Measurements from ENCODE around the gene HTATIP2.

The HTATIP2 gene

DNA sequence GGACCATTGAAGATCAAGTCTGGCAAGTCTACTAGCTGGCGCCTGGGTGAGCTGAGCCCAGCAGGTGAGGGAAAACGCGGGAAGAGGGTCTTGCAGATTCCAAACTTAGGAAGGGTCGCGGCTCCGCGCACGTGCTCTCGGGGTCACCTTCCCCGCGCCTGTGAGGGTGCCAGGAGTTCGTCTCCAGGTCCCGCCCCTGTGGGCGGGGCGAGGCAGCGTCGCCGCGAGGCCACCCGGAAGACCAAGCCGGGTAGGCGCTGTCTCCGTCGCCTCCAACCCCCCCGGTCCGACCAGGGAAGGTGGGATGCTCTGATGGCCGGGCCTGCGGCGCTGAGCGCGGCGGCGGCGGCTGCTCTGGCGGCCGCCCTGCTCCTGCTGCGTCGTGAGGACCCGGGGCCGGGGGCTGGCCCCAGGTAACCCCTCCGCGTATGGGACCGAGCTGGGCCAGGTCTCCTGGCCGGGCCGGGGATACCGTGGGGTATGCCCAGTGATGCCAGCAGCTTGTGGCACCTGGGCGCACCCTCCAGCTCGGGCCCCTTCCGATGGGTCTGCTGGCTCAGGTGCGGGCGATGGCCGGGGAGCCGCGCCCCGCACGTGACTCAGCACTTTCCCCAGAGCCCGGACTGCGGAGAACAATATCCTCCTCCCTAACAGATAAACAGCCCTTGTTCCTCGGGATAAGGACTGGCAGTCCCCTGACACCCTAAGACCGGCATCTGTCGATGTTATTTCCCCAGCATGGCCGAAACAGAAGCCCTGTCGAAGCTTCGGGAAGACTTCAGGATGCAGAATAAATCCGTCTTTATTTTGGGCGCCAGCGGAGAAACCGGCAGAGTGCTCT is at the start of gene HTATIP2:
HTATIP2 (plus strand) TSS at position 215 of the 841 bp plus-strand sequence; CDS start at position 739, 524 bp downstream.
- H3K4me1 ChIP-seq (ENCODE audit: control insufficient read depth, insufficient read depth, low read length): no peaks in the 10 kb centered on the region

DNA sequence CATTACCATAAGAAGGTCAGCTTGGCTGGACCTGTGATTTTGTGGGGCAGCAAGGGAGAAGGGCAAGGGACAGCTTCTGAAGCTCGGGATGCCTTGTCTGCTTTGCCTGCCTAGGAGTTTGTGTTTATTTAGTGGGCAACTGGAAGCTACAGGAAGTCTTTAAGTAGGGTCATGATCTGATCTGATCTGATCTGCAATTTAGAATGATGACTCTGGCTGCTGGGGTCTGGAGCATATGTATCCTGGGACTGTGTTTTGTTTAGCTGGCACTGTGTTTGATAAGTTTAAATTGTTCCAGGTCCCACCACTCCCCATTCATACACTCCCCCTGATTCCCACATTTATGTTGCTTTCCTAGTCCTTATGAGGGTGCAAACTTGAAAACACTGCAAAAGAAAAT is 47.7 kb upstream of the HTATIP2 start:
- no peaks in the 10 kb centered on the region for H3K27me3 ChIP-seq (ENCODE audit: control insufficient read depth, insufficient read depth, low read length)
- no peak overlapping the region for H3K27ac ChIP-seq (ENCODE audit: low read depth, low read length)

More for the DNA sequence above, at the start of gene HTATIP2:
- Histone ChIP-seq H3K27me3 (ENCODE audit: control insufficient read depth, insufficient read depth, low read length) (no peaks in the 10 kb centered on the region), H3K4me3 (ENCODE audit: low read length) (peak within 1 kb of the TSS; percentile 81), H3K36me3 (ENCODE audit: control insufficient read depth, insufficient read depth, low read length) (no peaks in the 10 kb centered on the region), H3K27ac (ENCODE audit: low read depth, low read length) (peak within 1 kb of the TSS; percentile 42), H3K9ac (ENCODE audit: low read length) (peak within 1 kb of the TSS; percentile 57)

DNA sequence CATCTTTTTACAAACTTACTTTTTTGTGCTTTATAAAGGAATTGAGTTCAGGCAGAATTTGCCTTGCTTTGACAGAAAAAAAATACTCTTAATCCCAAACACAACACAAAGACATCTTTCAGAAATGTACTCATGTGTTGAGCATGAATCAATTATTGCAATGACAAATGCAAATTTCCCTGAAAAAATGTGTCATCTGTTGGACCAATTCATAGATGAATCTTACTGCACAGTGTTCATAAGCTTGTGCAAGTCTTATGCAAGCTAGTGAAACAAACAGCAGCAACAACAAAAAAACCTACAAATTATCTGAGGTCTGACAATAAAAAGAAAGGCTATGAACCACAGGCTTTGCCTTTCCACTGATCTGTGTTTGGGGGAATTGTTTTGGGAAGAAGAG is 42.3 kb upstream of the HTATIP2 start:
- Histone ChIP-seq H3K36me3 (ENCODE audit: control insufficient read depth, insufficient read depth, low read length) (no peaks in the 10 kb centered on the region), H3K4me1 (ENCODE audit: control insufficient read depth, insufficient read depth, low read length) (no peaks in the 10 kb centered on the region), H3K9ac (ENCODE audit: low read length) (no peak overlapping the region), H3K4me3 (ENCODE audit: low read length) (no peak overlapping the region), H3K27ac (ENCODE audit: low read depth, low read length) (no peak overlapping the region), H3K27me3 (ENCODE audit: control insufficient read depth, insufficient read depth, low read length) (no peaks in the 10 kb centered on the region)

More for the DNA sequence above, 47.7 kb upstream of the HTATIP2 start:
- Histone ChIP-seq H3K4me1 (ENCODE audit: control insufficient read depth, insufficient read depth, low read length) (no peaks in the 10 kb centered on the region), H3K36me3 (ENCODE audit: control insufficient read depth, insufficient read depth, low read length) (no peaks in the 10 kb centered on the region), H3K9ac (ENCODE audit: low read length) (no peak overlapping the region), H3K4me3 (ENCODE audit: low read length) (no peak overlapping the region)

DNA sequence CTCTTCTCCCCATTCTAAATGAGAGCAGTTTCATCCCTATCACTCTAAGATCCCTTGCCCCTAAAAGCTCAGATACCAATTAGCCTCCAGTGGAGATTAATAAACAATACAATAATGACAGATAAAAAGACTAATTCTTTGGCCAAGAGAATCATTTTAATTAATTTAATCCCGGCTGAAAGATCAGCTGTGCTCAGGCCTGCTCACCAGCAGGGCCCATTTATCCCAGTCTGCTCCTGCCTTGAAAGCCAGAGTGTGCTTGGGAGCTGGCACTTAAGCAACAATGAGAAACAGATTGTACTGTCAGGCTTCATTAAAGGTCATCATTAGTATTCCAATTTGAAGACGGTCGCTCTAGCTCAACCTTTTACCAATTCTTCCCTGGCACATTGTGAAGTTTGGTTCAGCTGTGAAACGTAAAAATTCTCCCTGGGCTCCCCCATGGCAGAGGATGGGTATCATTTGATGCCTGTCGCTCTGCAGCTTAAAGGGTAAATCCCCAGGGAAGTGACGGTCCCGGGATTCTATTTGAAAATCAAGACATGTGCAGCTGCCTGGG is 36.1 kb upstream of the HTATIP2 start:
- no peak overlapping the region for H3K9ac ChIP-seq (ENCODE audit: low read length)
- no peaks in the 10 kb centered on the region for H3K36me3 ChIP-seq (ENCODE audit: control insufficient read depth, insufficient read depth, low read length)
- no peaks in the 10 kb centered on the region for H3K4me1 ChIP-seq (ENCODE audit: control insufficient read depth, insufficient read depth, low read length)
- H3K4me3 ChIP-seq (ENCODE audit: low read length): no peak overlapping the region
- H3K27ac ChIP-seq (ENCODE audit: low read depth, low read length): no peak overlapping the region
- H3K27me3 ChIP-seq (ENCODE audit: control insufficient read depth, insufficient read depth, low read length): no peaks in the 10 kb centered on the region

DNA sequence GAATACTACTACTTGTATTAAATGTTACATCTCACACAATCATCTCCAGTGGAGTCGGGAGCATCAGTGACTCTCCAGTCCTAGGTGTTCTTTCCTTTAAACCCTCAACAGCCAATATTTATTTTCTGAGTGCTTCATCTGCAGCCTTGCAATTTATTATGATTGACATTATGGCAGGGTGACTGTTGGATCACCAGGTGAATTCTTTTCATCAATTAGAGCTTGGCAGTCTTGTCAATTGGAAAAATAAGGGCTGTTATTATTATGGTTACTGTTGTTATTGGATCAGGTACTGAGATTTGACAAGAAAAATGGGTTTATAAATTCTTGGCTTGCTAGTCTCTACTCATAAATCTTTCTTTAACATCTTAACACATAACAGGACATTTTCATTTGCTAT is 27.5 kb upstream of the HTATIP2 start:
- H3K4me3 ChIP-seq (ENCODE audit: low read length): no peak overlapping the region
- peaks cover 3% of the 10 kb centered on the region for H3K27me3 ChIP-seq (ENCODE audit: control insufficient read depth, insufficient read depth, low read length)
- no peak overlapping the region for H3K27ac ChIP-seq (ENCODE audit: low read depth, low read length)
- H3K4me1 ChIP-seq (ENCODE audit: control insufficient read depth, insufficient read depth, low read length): no peaks in the 10 kb centered on the region
- no peak overlapping the region for H3K9ac ChIP-seq (ENCODE audit: low read length)
- H3K36me3 ChIP-seq (ENCODE audit: control insufficient read depth, insufficient read depth, low read length): no peaks in the 10 kb centered on the region

DNA sequence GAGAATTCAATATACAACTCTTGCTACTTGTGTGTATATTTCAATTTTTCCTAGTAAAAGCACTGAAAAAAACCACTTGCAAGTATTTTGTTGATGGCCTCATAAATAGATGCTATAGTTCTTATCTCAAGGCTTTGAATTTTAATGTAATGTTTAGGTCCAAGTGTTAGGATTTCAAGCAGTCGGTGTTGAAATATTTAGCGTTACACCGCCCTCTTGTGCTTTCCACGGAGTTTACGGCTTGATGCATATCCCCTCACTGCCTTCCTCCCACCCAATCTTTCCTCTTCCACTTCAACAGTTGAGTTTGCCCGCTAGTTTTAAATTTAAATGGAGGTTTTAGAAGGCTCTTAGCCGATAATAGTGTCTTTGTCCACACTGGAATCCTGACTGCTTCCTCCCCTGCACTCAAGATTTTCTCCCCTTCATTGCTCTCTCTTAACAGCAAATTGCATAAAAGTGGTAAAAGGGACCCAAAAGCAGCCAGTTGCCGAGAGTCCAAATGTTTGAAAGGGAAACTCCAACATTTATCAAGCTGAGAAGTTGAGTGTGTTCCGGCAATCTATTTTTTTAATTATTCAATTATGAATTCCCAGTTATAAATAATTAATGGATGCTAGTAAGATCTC is 25.9 kb upstream of the HTATIP2 start:
- Histone ChIP-seq H3K4me1 (ENCODE audit: control insufficient read depth, insufficient read depth, low read length) (no peaks in the 10 kb centered on the region), H3K4me3 (ENCODE audit: low read length) (no peak overlapping the region), H3K27ac (ENCODE audit: low read depth, low read length) (no peak overlapping the region), H3K27me3 (ENCODE audit: control insufficient read depth, insufficient read depth, low read length) (peaks cover 3% of the 10 kb centered on the region), H3K9ac (ENCODE audit: low read length) (no peak overlapping the region), H3K36me3 (ENCODE audit: control insufficient read depth, insufficient read depth, low read length) (no peaks in the 10 kb centered on the region)

DNA sequence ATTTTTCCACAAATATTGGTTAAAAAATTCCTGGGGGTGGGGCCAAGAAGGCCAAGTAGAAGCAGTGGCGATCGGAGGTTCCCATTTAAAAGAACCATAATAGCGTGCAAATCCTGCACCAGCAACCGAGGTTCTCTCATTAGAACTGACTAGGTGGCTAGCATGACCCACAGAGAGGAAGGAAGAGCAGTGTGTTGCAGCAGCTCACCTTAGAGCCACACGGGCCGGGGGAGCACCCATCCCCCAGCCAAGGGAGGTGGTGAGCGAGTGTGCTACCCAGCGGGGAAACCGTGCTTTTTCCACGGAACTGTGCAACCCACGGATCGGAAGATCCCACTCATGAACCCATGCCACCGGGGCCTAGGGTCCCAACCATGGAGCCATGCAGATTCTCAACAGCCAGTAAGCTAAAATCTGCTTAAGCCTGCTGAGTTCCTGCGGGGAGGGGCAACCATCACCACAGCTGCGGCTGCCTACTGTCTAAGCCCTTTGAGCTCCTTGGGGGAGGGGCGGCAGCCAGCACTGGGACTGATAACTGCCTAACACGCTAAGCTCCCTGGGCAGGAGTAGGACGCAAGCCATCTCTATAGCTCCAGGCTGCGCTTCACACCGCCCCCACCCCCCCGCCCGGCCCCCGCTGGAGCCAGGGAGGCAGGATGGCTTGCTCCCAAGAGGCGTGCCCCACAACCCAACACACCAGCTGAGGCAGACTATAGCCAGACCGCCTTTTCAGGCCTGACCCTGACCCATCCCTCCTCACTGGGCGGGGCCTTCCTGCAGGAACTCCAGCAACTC is 21.0 kb upstream of the HTATIP2 start:
- Histone ChIP-seq H3K4me3 (ENCODE audit: low read length) (no peak overlapping the region), H3K4me1 (ENCODE audit: control insufficient read depth, insufficient read depth, low read length) (no peaks in the 10 kb centered on the region), H3K27ac (ENCODE audit: low read depth, low read length) (no peak overlapping the region), H3K27me3 (ENCODE audit: control insufficient read depth, insufficient read depth, low read length) (peaks cover 3% of the 10 kb centered on the region), H3K9ac (ENCODE audit: low read length) (no peak overlapping the region), H3K36me3 (ENCODE audit: control insufficient read depth, insufficient read depth, low read length) (no peaks in the 10 kb centered on the region)

DNA sequence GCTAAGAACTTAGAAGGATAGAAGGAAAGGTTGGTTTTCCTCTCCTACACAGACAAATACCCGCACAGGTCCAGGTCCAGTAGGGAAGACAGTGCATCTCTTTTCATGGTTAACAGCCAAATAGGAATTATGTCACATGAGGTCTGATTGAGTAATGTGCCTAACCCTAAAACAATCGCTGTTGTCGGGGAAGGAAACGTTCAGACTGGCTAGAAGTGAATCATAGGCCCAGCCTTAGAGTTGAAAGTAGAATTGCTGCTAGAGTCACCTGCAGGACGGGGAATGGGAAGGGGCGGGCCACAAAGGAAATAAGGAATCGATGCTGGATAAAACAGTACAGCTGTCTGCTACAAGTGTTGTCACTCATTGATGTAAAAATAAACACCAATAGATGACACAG is 12.4 kb upstream of the HTATIP2 start:
- H3K27me3 ChIP-seq (ENCODE audit: control insufficient read depth, insufficient read depth, low read length): no peaks in the 10 kb centered on the region
- H3K27ac ChIP-seq (ENCODE audit: low read depth, low read length): no peak overlapping the region
- H3K4me3 ChIP-seq (ENCODE audit: low read length): no peak overlapping the region
- H3K4me1 ChIP-seq (ENCODE audit: control insufficient read depth, insufficient read depth, low read length): no peaks in the 10 kb centered on the region
- H3K9ac ChIP-seq (ENCODE audit: low read length): no peak overlapping the region
- H3K36me3 ChIP-seq (ENCODE audit: control insufficient read depth, insufficient read depth, low read length): no peaks in the 10 kb centered on the region

DNA sequence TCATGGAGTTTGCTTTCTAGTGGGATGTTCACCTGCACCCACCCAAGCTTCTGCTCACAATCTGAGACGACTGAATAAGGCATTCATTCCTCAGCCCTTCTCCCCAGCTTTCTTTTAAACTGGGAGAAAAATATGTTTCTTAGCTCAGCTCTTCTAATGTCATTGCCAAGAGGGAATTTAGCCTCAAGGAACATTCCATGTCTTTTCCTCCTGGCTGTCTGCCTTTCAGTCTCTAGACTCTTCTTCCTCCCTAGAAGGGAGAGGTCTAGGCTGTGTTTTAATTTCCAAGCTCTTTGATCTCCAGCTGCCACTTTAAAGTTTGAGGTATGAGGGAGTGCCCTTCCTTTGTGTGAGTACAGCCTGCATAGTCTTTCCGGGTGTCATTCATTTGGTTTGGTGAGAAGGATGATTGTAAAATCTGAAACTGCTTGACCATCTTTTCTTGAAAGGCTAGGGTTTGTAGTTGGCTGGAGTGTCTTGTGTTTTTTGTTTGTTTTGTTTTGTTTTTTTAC is 11.7 kb upstream of the HTATIP2 start:
- Histone ChIP-seq H3K27me3 (ENCODE audit: control insufficient read depth, insufficient read depth, low read length) (no peaks in the 10 kb centered on the region), H3K36me3 (ENCODE audit: control insufficient read depth, insufficient read depth, low read length) (no peaks in the 10 kb centered on the region), H3K27ac (ENCODE audit: low read depth, low read length) (no peak overlapping the region), H3K4me3 (ENCODE audit: low read length) (no peak overlapping the region), H3K9ac (ENCODE audit: low read length) (no peak overlapping the region), H3K4me1 (ENCODE audit: control insufficient read depth, insufficient read depth, low read length) (no peaks in the 10 kb centered on the region)

DNA sequence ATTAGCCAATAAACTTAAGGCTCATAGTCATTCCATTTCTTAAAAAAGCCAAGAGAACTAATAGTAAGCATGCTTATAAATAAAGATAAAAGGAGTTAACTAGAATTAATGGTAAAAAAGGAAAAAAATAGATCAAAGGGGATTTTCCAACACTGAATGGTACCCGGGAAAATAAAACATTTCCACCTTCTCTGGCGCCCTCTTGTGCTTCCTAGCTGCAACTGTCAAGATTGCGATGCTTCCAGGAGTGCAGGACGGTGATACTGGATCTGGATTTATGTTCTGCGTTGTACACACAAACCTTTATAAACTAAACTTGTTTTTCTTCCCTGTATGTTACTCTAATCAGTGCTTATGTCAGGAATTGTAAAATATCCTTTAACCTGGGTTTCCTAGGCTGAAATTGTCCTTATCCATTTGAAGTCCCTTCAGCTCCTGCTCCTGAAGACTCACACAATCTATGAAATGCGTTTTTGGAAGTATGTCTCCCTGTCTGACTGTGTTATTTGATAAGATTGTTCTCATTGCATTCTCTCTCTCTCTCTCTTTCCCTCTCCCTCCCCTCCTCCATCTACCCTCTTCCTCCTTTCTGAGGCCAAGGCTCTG is 9.6 kb upstream of the HTATIP2 start:
- Histone ChIP-seq H3K27ac (ENCODE audit: low read depth, low read length) (no peak overlapping the region), H3K27me3 (ENCODE audit: control insufficient read depth, insufficient read depth, low read length) (no peaks in the 10 kb centered on the region), H3K36me3 (ENCODE audit: control insufficient read depth, insufficient read depth, low read length) (no peaks in the 10 kb centered on the region), H3K4me3 (ENCODE audit: low read length) (no peak overlapping the region), H3K4me1 (ENCODE audit: control insufficient read depth, insufficient read depth, low read length) (no peaks in the 10 kb centered on the region), H3K9ac (ENCODE audit: low read length) (no peak overlapping the region)

DNA sequence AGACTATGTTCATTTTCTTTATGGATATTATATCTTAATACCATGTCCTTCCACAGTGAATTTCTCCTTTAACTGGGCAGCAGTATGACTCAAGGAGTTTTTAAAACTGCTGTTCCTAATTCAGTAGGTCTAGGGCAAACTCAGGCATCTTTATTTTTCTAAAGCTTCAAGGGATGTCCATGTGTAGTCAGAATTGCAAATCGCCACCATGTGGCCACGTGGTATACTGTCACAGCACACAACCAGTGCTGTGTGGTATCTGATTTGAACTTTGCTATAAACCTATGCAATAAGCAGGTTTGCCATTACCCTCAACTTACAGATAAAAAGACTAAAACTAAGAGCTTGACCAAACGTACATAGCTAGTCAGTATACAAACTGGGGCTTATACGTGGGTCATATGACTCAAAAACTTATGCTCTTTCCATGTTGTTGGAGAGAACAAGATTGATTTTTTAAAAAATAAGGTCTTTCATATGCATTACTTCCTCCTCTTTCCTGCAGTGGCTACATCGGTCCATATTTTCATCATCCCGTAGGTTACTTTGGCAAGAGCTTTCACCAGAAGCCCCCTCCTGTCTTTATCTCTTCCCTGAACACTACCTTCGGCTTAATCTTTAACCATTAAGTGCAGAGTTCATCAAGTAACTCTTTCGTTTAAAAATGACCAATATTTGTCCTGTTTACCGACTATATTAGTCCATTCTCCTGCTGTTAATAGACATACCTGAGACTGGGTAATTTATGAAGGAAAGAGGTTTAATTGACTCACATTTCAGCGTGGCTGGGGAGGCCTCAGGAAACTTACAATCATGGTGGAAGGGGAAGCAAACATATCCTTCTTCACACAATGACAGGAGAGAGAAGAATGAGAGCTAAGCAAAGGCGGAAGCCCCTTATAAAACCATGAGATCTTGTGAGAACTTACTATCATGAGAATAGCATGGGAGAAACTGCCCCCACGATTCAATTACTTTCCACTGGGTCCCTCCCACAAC is 8.0 kb upstream of the HTATIP2 start:
- H3K36me3 ChIP-seq (ENCODE audit: control insufficient read depth, insufficient read depth, low read length): no peaks in the 10 kb centered on the region
- H3K27ac ChIP-seq (ENCODE audit: low read depth, low read length): no peak overlapping the region
- H3K27me3 ChIP-seq (ENCODE audit: control insufficient read depth, insufficient read depth, low read length): no peaks in the 10 kb centered on the region
- H3K4me1 ChIP-seq (ENCODE audit: control insufficient read depth, insufficient read depth, low read length): no peaks in the 10 kb centered on the region
- no peak overlapping the region for H3K4me3 ChIP-seq (ENCODE audit: low read length)
- H3K9ac ChIP-seq (ENCODE audit: low read length): no peak overlapping the region
